SU-DHL-6 (cell line): ENCODE results near the gene DNAJC13.

Experiments
- EZH2phosphoT487 ChIP-seq: fragments of 200-600 bp; sonication (generic), shearing (Covaris generic); conservative IDR thresholded peaks from 2 replicates; pipeline ENCODE4 v1.6.1; 2018; ENCODE audit warnings: mild to moderate bottlenecking, antibody characterized with exemption, low read length, moderate library complexity, mixed read lengths
- TF ChIP-seq, protein P1 (sequence below): fragments of 200-600 bp; sonication (generic); IDR thresholded peaks from one replicate; pipeline ENCODE4 v1.5.1; 2017; ENCODE audit warnings: antibody characterized with exemption, mild to moderate bottlenecking, low read length, moderate library complexity; ENCODE audit not compliant: insufficient read depth, poor library complexity, severe bottlenecking

DNA sequence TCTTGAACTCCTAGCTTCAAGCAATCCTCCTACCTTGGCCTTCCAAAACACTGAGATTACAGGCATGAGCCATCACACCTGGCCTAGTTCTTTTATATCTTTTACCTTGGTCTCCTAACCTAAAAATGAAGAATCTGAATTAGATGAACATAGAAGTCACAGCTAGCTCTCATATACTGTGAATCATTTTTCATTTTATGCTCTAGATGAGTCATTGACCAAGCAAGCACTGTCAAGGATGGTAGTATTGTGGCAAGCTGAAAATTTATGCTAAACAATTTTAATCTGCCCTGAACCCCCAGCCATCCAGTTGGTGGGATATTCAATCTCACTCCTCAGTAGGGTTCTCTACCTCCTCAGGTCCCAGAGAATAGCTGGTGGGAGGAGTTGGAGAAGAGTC, 48.3 kb upstream of the DNAJC13 start:
- no peak for TF ChIP-seq EZH2phosphoT487
- TF ChIP-seq, protein P1, sequence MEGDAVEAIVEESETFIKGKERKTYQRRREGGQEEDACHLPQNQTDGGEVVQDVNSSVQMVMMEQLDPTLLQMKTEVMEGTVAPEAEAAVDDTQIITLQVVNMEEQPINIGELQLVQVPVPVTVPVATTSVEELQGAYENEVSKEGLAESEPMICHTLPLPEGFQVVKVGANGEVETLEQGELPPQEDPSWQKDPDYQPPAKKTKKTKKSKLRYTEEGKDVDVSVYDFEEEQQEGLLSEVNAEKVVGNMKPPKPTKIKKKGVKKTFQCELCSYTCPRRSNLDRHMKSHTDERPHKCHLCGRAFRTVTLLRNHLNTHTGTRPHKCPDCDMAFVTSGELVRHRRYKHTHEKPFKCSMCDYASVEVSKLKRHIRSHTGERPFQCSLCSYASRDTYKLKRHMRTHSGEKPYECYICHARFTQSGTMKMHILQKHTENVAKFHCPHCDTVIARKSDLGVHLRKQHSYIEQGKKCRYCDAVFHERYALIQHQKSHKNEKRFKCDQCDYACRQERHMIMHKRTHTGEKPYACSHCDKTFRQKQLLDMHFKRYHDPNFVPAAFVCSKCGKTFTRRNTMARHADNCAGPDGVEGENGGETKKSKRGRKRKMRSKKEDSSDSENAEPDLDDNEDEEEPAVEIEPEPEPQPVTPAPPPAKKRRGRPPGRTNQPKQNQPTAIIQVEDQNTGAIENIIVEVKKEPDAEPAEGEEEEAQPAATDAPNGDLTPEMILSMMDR: no peak
